ENCODE measurements around the gene MNT. TPM values are rescaled to one million over a fixed set of nuclear protein-coding genes. Genes with fewer than 3 reads are reported as not detected.

Gene MNT
- total and polyA plus RNA-seq, 2 experiments from 2014 or later = 5.7 to 6.4 TPM

DNA sequence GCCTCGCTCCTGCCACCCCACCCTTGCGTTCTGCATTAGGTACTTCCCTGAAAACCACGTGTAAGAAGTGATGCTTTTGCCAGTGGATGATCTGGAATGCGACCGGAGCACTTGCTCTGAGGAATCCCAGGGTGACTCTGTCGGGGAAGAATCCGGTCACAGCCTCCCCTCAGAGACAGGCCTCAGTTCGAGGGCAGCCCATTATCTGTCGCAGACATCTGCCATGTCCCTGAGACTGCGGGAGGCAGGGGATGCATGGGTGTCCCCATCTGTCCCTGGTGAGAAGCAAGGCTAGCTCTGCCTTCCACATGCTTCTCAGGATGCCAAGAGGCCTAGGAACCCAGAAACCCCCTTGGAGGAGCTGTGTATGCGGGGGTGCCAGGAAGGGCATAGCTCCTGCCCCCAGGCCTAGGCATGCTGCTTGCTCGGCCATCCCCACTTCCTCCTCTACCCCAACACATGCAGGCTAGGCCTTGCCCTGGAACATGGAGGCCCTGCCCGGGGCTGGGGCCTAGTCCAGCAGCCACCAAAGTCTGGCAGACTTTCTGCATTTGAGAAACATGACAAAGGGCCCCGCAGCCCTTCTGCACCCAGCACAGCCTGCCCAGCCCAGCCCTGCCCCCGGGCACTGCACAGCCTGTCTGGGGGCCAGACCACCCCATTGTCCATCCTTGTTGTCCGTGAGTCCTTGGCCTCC lies 20.5 kb downstream of the MNT start (continued):
- TF ChIP-seq, protein P1, sequence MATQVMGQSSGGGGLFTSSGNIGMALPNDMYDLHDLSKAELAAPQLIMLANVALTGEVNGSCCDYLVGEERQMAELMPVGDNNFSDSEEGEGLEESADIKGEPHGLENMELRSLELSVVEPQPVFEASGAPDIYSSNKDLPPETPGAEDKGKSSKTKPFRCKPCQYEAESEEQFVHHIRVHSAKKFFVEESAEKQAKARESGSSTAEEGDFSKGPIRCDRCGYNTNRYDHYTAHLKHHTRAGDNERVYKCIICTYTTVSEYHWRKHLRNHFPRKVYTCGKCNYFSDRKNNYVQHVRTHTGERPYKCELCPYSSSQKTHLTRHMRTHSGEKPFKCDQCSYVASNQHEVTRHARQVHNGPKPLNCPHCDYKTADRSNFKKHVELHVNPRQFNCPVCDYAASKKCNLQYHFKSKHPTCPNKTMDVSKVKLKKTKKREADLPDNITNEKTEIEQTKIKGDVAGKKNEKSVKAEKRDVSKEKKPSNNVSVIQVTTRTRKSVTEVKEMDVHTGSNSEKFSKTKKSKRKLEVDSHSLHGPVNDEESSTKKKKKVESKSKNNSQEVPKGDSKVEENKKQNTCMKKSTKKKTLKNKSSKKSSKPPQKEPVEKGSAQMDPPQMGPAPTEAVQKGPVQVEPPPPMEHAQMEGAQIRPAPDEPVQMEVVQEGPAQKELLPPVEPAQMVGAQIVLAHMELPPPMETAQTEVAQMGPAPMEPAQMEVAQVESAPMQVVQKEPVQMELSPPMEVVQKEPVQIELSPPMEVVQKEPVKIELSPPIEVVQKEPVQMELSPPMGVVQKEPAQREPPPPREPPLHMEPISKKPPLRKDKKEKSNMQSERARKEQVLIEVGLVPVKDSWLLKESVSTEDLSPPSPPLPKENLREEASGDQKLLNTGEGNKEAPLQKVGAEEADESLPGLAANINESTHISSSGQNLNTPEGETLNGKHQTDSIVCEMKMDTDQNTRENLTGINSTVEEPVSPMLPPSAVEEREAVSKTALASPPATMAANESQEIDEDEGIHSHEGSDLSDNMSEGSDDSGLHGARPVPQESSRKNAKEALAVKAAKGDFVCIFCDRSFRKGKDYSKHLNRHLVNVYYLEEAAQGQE (IDR thresholded peaks at IDR 0.05; ENCODE audit: unreplicated experiment) = no peak
- TF ChIP-seq NANOG (IDR thresholded peaks at IDR 0.05; ENCODE audit: borderline replicate concordance) (no peak), CREB1 (CRISPR knock-in tag; IDR thresholded peaks at IDR 0.05; ENCODE audit: low read depth) (no peak), EZH2phosphoT487 (IDR thresholded peaks at IDR 0.05; ENCODE audit: unreplicated experiment) (no peak), ZNF114 (CRISPR knock-in tag; IDR thresholded peaks at IDR 0.05) (no peak), POLR2AphosphoS5 (IDR thresholded peaks at IDR 0.05; ENCODE audit: low read depth) (no peak), ZNF331 (CRISPR knock-in tag; IDR thresholded peaks at IDR 0.05; ENCODE audit: low read depth) (no peak)
- TF ChIP-seq, protein P2, sequence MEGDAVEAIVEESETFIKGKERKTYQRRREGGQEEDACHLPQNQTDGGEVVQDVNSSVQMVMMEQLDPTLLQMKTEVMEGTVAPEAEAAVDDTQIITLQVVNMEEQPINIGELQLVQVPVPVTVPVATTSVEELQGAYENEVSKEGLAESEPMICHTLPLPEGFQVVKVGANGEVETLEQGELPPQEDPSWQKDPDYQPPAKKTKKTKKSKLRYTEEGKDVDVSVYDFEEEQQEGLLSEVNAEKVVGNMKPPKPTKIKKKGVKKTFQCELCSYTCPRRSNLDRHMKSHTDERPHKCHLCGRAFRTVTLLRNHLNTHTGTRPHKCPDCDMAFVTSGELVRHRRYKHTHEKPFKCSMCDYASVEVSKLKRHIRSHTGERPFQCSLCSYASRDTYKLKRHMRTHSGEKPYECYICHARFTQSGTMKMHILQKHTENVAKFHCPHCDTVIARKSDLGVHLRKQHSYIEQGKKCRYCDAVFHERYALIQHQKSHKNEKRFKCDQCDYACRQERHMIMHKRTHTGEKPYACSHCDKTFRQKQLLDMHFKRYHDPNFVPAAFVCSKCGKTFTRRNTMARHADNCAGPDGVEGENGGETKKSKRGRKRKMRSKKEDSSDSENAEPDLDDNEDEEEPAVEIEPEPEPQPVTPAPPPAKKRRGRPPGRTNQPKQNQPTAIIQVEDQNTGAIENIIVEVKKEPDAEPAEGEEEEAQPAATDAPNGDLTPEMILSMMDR (conservative IDR thresholded peaks at IDR 0.05; ENCODE audit: low read depth in 2 of 2) = no peak

DNA sequence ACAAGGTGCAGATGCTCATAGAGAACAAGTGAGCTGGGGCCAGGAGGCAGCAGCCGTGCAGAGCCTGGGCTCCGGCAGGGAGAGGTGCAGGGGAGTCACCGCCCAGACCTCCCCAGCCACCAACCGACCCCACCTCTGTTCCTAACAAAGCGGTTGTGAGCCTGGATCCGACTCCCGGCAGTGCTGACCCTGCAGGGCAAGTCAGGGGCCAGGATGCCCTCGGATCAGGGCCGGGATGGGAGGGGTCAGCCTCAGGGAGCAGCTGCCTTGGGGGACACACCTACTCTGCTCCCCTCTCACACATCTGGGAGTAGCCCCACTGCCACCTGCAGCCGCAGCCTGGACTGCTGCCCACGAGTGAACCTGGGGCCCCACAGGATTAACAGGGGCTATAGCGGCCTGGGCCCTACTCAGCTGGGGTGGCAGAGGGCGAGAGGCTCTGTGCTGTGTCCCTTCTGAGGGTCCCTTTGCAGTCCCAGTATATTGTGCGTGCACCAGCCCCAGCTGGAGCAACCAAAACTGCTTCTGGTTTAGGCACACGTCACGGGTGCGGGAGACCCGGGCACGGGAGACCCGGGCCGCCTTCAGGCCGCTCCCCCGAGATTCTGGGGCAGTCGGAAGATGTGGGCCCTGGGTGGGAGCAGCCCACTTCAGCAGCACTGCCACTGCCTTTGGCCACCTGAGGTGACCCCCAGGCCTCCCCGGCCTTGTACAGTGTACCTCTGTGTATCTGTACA lies 21.2 kb downstream of the MNT start:
- H3K27me3 ChIP-seq (ENCODE audit: insufficient read depth) = no peaks in the 10 kb centered on the region
- H3F3A ChIP-seq (replicated peaks; ENCODE audit: low read depth) = no peaks in the 10 kb centered on the region; the same call in 1 of the 2 replicates
- no peaks in the 10 kb centered on the region; the same call in 1 of the 2 replicates for H4K20me1 ChIP-seq (replicated peaks; ENCODE audit: insufficient read depth)
- no peak overlapping the region for H2AFZ ChIP-seq
- no peak for ATAC-seq
- no peaks in the 10 kb centered on the region for H3K9me2 ChIP-seq (ENCODE audit: insufficient read depth)
- no peak overlapping the region for H3K4me3 ChIP-seq
- H3K27me3 Mint-ChIP-seq (ENCODE audit: insufficient read depth, low read depth, poor library complexity) = peaks cover 14% of the 10 kb centered on the region
- H3K4me3 Mint-ChIP-seq = no peak overlapping the region
- H3K4me2 ChIP-seq = no peak overlapping the region
- no peak overlapping the region for H3K27ac ChIP-seq (ENCODE audit: low read depth)
- H3K9me3 Mint-ChIP-seq = no peaks in the 10 kb centered on the region
- H3K36me3 ChIP-seq (ENCODE audit: insufficient read depth) = no peaks in the 10 kb centered on the region
- no peaks in the 10 kb centered on the region for H3K79me2 ChIP-seq (replicated peaks; ENCODE audit: insufficient read depth)
- H3K27ac Mint-ChIP-seq = no peak overlapping the region
- H3K4me1 Mint-ChIP-seq = peaks cover 15% of the 10 kb centered on the region
- H3K36me3 Mint-ChIP-seq (ENCODE audit: low read depth) = peaks cover 22% of the 10 kb centered on the region
- no peak for DNase-seq (ENCODE audit: low spot score)
- peaks cover 11% of the 10 kb centered on the region; the same call in 1 of the 2 replicates for H3K4me1 ChIP-seq (ENCODE audit: insufficient read depth)
- TF ChIP-seq, protein P3, sequence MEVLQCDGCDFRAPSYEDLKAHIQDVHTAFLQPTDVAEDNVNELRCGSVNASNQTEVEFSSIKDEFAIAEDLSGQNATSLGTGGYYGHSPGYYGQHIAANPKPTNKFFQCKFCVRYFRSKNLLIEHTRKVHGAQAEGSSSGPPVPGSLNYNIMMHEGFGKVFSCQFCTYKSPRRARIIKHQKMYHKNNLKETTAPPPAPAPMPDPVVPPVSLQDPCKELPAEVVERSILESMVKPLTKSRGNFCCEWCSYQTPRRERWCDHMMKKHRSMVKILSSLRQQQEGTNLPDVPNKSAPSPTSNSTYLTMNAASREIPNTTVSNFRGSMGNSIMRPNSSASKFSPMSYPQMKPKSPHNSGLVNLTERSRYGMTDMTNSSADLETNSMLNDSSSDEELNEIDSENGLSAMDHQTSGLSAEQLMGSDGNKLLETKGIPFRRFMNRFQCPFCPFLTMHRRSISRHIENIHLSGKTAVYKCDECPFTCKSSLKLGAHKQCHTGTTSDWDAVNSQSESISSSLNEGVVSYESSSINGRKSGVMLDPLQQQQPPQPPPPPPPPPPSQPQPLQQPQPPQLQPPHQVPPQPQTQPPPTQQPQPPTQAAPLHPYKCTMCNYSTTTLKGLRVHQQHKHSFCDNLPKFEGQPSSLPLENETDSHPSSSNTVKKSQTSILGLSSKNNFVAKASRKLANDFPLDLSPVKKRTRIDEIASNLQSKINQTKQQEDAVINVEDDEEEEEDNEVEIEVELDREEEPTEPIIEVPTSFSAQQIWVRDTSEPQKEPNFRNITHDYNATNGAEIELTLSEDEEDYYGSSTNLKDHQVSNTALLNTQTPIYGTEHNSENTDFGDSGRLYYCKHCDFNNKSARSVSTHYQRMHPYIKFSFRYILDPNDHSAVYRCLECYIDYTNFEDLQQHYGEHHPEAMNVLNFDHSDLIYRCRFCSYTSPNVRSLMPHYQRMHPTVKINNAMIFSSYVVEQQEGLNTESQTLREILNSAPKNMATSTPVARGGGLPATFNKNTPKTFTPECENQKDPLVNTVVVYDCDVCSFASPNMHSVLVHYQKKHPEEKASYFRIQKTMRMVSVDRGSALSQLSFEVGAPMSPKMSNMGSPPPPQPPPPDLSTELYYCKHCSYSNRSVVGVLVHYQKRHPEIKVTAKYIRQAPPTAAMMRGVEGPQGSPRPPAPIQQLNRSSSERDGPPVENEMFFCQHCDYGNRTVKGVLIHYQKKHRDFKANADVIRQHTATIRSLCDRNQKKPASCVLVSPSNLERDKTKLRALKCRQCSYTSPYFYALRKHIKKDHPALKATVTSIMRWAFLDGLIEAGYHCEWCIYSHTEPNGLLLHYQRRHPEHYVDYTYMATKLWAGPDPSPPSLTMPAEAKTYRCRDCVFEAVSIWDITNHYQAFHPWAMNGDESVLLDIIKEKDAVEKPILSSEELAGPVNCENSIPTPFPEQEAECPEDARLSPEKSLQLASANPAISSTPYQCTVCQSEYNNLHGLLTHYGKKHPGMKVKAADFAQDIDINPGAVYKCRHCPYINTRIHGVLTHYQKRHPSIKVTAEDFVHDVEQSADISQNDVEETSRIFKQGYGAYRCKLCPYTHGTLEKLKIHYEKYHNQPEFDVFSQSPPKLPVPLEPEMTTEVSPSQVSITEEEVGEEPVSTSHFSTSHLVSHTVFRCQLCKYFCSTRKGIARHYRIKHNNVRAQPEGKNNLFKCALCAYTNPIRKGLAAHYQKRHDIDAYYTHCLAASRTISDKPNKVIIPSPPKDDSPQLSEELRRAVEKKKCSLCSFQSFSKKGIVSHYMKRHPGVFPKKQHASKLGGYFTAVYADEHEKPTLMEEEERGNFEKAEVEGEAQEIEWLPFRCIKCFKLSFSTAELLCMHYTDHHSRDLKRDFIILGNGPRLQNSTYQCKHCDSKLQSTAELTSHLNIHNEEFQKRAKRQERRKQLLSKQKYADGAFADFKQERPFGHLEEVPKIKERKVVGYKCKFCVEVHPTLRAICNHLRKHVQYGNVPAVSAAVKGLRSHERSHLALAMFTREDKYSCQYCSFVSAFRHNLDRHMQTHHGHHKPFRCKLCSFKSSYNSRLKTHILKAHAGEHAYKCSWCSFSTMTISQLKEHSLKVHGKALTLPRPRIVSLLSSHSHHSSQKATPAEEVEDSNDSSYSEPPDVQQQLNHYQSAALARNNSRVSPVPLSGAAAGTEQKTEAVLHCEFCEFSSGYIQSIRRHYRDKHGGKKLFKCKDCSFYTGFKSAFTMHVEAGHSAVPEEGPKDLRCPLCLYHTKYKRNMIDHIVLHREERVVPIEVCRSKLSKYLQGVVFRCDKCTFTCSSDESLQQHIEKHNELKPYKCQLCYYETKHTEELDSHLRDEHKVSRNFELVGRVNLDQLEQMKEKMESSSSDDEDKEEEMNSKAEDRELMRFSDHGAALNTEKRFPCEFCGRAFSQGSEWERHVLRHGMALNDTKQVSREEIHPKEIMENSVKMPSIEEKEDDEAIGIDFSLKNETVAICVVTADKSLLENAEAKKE (CRISPR knock-in tag; IDR thresholded peaks at IDR 0.05) = no peak
- TF ChIP-seq JUNB (IDR thresholded peaks at IDR 0.05; ENCODE audit: unreplicated experiment) (no peak), NANOG (IDR thresholded peaks at IDR 0.05; ENCODE audit: borderline replicate concordance) (no peak), CREB1 (CRISPR knock-in tag; IDR thresholded peaks at IDR 0.05; ENCODE audit: low read depth) (no peak), EZH2 (IDR thresholded peaks at IDR 0.05; ENCODE audit: low read depth, unreplicated experiment) (no peak)
